HT1080 (cell line): ENCODE data around the gene TBC1D9B. TPM values are rescaled to one million over a fixed set of nuclear protein-coding genes. Genes with fewer than 3 reads are reported as not detected.

Source experiments
- DNase-seq: peaks from one replicate; pipeline ENCODE4 v3.0.0-alpha.2; 2015; ENCODE audit warnings: low read depth
- small RNA-seq: library from RNA; depleted of rRNA; stranded (forward); fragments of <200 nt; gene quantifications from one replicate; pipeline ENCODE3, GENCODE V24; 2014
- total RNA-seq: library from RNA; depleted of rRNA; stranded (reverse); fragments of >200 nt; shearing (Covaris generic); gene quantifications from 2 replicates; pipeline ENCODE4 v1.2.3, GENCODE V29; 2014; rRNA removed

Gene TBC1D9B
- total RNA-seq, 1 experiment from 2014 or later: 46.2 TPM

- peak; percentile 86 for DNase-seq
Observed at GRCh38 chr5:179821298-179822058, 86.2 kb downstream of the TBC1D9B start.

- peak; percentile 60 for DNase-seq
Observed at GRCh38 chr5:179820483-179821297, 87.0 kb downstream of the TBC1D9B start, which contains the start of gene SQSTM1. SQSTM1 (plus strand) TSS chr5:179820905; CDS start chr5:179820937, 32 bp downstream.

- DNase-seq: no peak
Observed at GRCh38 chr5:179820127-179820482, 87.6 kb downstream of the TBC1D9B start.

- DNase-seq: peak; percentile 82
Observed at GRCh38 chr5:179819296-179820126, 88.2 kb downstream of the TBC1D9B start.

- DNase-seq: peak; percentile 96
Observed at GRCh38 chr5:179818746-179819295, 88.9 kb downstream of the TBC1D9B start.

GRCh38 chr5:179817890-179818745, 89.6 kb downstream of the TBC1D9B start:
- DNase-seq: no peak

GRCh38 chr5:179817470-179817840, 90.2 kb downstream of the TBC1D9B start:
- DNase-seq: no peak

- DNase-seq: no peak
Observed at GRCh38 chr5:179816796-179817469, 90.8 kb downstream of the TBC1D9B start.

GRCh38 chr5:179816401-179816795, 91.3 kb downstream of the TBC1D9B start:
- no peak for DNase-seq

GRCh38 chr5:179815491-179816249, 92.0 kb downstream of the TBC1D9B start:
- DNase-seq: no peak

GRCh38 chr5:179814090-179814489, 93.6 kb downstream of the TBC1D9B start:
- DNase-seq: no peak

GRCh38 chr5:179812997-179813607, 94.6 kb downstream of the TBC1D9B start:
- DNase-seq: no peak

- DNase-seq: no peak
Observed at GRCh38 chr5:179812135-179812825, 95.4 kb downstream of the TBC1D9B start.

Small RNA genes within 50 kb of the gene (small RNA-seq; reads per million reads assigned to genes)
- not detected for gene RF00019

Other genes starting within 250 kb of the TBC1D9B start
- gene CBY3, start 226.9 kb downstream of the TBC1D9B start, total RNA-seq: not detected in 2 replicates
- 346 and 364 TPM in 2 replicates for gene CANX, start 208.9 kb downstream of the TBC1D9B start, total RNA-seq
- 10.4 and 13.5 TPM in 2 replicates for gene MAML1, start 175.1 kb downstream of the TBC1D9B start, total RNA-seq
- gene LTC4S, start 113.9 kb downstream of the TBC1D9B start, total RNA-seq: 1.2 TPM in 1 of 2 replicates, not detected in the other
- 185 and 198 TPM in 2 replicates for gene MGAT4B, start 101.0 kb downstream of the TBC1D9B start, total RNA-seq
- 881 and 984 TPM in 2 replicates for gene SQSTM1, start 87.0 kb downstream of the TBC1D9B start, total RNA-seq
- 6.9 and 10.1 TPM in 2 replicates for gene MRNIP, start 49.1 kb downstream of the TBC1D9B start, total RNA-seq
- gene RNF130, start 163.9 kb upstream of the TBC1D9B start, total RNA-seq: 34.5 and 43.4 TPM in 2 replicates